ENCODE measurements around the gene XDH.

DNA sequence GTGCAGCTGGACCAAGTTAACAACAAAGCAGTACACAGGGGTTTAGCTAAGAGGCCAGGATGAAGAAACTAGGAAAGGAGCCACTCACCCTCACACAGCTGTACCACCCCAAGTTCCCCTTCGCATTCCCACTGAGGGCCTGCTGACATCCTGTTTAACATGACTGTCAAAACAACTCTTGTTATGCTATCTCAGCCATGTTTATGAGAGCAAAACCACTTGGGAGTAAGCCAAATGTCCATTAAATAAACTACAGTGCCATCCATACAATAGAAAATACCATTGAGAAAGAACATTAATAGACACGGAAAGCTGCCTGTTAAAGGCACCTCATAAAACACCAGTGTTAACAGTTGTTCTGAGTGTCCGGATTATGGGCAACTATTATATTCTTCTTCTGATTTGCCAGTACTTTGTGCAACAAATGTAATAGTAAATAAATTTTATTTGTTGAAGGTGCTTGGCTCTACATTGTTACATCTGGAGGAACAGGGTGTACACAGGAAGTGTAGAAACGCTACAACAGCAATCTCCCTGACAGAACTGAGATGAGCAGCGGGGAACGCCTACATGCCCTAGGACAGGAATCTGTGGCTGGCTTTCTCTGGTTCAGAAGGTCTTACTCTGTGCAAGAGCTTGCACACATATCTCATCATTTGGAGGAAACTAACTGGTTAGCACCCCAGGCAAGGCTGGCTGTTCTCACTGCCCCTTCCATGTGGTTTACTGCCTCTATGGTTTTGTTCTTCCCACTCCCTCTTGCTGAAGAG, 95.0 kb downstream of the XDH start:
- TF ChIP-seq, protein P1, sequence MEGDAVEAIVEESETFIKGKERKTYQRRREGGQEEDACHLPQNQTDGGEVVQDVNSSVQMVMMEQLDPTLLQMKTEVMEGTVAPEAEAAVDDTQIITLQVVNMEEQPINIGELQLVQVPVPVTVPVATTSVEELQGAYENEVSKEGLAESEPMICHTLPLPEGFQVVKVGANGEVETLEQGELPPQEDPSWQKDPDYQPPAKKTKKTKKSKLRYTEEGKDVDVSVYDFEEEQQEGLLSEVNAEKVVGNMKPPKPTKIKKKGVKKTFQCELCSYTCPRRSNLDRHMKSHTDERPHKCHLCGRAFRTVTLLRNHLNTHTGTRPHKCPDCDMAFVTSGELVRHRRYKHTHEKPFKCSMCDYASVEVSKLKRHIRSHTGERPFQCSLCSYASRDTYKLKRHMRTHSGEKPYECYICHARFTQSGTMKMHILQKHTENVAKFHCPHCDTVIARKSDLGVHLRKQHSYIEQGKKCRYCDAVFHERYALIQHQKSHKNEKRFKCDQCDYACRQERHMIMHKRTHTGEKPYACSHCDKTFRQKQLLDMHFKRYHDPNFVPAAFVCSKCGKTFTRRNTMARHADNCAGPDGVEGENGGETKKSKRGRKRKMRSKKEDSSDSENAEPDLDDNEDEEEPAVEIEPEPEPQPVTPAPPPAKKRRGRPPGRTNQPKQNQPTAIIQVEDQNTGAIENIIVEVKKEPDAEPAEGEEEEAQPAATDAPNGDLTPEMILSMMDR (IDR thresholded peaks at IDR 0.05), result no peak
- TF ChIP-seq TCF7L2 (IDR thresholded peaks at IDR 0.05; ENCODE audit: low read depth, low read length) (no peak), POLR2AphosphoS5 (IDR thresholded peaks at IDR 0.05; ENCODE audit: low read depth, low read length) (no peak), SIN3A (IDR thresholded peaks at IDR 0.05; ENCODE audit: borderline replicate concordance, insufficient read depth, low read depth, low read length) (no peak)
- TF ChIP-seq, protein P2, sequence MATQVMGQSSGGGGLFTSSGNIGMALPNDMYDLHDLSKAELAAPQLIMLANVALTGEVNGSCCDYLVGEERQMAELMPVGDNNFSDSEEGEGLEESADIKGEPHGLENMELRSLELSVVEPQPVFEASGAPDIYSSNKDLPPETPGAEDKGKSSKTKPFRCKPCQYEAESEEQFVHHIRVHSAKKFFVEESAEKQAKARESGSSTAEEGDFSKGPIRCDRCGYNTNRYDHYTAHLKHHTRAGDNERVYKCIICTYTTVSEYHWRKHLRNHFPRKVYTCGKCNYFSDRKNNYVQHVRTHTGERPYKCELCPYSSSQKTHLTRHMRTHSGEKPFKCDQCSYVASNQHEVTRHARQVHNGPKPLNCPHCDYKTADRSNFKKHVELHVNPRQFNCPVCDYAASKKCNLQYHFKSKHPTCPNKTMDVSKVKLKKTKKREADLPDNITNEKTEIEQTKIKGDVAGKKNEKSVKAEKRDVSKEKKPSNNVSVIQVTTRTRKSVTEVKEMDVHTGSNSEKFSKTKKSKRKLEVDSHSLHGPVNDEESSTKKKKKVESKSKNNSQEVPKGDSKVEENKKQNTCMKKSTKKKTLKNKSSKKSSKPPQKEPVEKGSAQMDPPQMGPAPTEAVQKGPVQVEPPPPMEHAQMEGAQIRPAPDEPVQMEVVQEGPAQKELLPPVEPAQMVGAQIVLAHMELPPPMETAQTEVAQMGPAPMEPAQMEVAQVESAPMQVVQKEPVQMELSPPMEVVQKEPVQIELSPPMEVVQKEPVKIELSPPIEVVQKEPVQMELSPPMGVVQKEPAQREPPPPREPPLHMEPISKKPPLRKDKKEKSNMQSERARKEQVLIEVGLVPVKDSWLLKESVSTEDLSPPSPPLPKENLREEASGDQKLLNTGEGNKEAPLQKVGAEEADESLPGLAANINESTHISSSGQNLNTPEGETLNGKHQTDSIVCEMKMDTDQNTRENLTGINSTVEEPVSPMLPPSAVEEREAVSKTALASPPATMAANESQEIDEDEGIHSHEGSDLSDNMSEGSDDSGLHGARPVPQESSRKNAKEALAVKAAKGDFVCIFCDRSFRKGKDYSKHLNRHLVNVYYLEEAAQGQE (IDR thresholded peaks at IDR 0.05; ENCODE audit: insufficient read depth in 1 of 2, low read depth in 2 of 2, low read length in 1 of 2), result no peak

Measured in Panc1 (cell line).